Embryonic facial prominence (tissue), 1 donor: ENCODE data around the gene MARCHF3.
"Not testable (repeated sequence)": the region's sequence is repeated elsewhere in the genome, so short reads cannot be mapped to it uniquely, and the experiment has no call there.

Experiments
- DNase-seq: peaks from one replicate; pipeline ENCODE4 v3.0.0-alpha.2; 2016; ENCODE audit errors: extremely low spot score

MARCHF3 gene

DNA sequence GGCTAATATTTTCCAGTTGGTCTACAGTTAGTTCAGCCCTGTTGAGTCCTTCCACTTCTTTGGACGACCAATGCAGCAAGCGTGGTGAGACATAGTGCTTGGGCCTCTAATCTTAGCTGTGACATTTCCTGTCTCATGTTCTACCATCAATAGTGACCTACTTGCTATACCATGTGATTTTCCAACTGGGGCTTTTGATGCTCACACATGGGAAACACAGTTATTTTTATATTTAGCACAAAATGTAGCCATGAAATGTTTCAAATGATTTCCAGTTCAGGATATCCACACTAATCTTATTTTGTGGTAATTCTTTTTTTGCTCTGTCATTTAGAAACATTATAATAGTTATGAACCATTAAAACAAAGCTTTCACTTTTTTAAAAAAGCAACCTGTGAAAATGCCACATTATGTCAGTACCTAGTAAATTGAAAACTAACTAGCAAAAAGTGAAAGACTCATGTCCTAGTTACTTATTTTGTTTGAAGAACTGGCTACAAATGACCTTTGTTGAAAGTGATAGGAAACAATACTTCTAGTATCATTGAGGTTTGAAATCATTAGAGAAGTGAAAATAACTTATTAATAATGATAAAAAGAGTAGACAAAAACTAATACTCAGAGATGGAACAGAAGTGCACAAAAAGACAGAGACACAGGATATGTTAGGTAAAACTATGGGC is 18.3 kb downstream of the MARCHF3 start:
- no peak for DNase-seq

DNA sequence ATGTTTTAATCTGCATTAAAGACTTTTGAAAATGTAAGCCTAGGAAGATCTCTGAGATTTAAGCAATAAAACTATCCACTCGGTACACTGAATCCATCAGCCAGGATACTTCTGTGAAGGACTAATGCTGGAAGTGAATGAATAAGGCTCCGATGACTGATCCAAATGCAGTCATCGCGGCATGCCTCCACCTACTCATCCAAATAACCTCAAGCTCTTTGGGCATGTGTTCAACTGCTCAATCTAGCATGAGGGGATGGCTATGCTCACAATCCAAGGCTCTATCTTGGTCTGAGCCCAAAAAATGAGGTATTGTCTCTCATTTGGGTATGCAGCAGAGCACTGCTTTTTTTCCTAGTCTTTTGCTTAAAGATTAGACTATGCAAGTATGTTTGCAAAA is 19.2 kb downstream of the MARCHF3 start:
- DNase-seq = no peak

DNA sequence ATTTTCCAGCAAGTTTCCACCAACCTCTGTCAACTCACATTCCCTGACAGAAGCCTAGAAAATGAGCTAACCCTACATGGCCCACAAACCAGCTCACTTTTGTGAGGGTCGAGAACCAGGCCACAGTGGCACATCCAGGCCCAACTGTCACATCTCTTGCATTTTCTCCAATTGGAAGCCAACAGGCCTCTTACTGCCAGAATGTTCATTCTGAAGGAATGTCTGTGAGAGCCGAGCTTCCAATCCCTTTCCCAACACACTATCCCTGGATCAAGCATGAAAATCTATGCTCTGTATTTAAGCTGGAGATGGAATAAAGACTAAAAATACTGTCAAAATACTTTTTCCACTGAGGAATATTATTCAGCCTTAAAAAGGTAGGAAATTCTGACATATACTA is 20.0 kb downstream of the MARCHF3 start:
- no peak for DNase-seq

DNA sequence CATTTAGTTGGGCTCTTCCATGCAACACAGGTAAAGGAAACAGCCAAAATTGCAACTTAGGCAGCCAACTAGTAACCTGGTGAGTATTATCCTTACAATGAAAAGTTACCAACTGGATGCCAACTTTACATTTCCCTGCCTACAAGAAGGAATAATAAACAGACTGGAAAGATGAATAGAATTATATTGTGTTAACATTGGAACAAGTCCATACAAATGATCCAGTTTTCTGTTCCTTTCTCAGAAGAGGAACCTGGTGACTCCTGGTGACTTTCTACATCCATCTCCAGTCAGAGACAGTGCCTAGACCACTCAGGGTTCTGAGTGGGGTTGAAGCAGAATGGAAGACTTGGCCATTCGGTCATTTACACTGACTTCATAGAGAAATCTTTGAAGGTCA is 20.6 kb downstream of the MARCHF3 start:
- no peak for DNase-seq

DNA sequence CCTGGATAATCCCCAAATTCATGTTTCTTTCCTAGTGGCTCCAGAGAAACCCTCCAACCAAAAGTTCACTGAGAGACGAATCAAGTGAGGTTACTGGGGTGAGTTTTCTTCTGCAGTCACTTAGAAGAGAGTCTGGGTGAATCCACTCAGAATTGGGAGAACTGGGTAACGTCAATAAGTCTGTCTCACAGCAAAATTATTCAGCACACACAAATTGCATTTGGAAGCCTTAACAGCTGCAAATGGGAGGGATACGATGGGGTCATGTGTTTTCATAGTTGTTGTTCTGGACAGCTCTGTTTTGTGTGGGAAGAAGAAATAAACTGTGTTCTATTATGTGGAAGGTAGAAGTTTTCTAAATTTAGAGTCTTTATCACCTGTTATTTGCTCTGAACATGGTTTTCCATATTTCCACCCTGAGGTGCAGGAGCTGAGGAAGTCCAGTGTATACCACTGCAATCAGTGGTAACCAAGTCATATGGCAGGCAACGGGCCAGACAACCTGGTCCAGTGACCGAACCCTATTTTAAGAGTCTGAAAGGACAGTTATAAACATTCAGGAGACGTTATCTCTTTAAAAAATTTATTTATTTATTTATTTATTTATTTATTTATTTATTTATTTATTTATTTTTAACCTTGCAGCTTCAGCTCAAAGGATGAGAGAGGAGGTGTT is 21.9 kb downstream of the MARCHF3 start:
- no peak for DNase-seq

DNA sequence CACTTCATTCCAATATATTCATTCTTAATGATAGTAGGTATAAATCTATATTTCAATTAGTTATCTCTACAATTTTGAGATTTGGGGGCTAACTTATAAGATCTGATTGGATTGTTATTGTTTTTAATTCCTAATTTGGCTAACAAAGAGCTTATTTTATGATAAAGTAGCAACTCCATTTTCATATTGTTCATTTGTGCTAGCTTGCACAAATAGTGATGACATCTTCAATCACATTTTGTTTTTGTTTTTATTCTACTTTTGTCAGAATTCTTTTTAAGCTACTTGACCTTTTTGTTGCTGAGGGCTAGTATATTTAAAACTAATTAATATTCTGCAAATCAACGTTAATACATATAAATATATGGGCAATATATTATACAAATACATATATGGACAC is 22.8 kb downstream of the MARCHF3 start:
- no peak for DNase-seq

DNA sequence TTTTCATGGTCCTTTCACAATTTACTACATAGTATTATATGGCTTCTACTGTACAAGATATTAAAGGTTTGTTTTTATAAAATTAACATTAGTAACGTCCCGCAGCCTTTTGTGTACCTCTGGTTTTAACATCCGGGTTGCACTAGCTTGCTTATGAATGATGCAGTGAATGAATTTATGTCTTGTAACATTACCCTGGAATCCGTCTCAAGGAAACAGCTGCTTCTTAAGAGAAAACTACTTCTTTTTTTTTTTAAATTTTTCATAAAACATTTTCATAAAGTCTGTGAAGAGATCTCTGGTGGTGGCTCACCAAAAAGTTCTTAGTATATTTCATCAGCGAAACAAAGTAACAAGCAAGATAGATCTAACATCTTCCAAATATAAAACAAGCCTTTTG is 23.6 kb downstream of the MARCHF3 start:
- DNase-seq = no peak

DNA sequence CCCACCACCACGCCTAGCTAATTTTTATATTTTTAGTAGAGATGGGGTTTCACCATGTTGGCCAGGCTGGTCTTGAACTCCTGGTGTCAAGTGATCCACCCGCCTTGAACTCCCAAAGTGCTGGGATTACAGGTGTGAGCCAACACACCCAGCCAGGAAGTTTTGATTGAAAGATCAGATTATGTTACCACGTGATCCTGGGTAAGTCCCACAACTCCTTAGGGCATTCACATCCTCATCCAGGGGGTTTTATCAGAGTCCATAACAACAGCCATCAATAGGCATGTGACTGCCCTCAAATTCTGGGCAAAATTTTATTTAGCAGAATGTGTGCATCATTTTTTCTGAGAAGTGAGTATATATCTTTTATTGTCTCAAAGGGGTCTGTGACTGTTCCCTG is 25.1 kb downstream of the MARCHF3 start:
- DNase-seq = not testable (repeated sequence)

DNA sequence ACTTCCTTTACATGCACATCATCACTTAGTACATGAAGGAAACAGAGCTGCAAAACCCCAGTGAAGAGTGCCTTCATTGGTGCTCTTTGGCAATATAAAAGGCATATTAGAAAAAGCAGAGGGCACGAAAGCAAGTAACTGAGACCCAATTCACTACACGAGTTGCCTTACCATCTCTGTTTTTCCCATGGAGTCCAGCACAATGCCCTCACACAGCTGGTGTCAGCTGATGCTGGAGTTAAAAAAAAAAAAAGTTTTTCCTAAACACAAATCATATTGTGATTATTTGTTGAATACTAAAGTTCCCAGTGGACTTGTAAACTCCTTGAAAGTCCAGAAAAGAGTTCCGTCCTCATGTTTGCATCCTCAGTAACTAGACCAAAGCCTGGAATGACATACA is 25.6 kb downstream of the MARCHF3 start:
- DNase-seq = no peak

DNA sequence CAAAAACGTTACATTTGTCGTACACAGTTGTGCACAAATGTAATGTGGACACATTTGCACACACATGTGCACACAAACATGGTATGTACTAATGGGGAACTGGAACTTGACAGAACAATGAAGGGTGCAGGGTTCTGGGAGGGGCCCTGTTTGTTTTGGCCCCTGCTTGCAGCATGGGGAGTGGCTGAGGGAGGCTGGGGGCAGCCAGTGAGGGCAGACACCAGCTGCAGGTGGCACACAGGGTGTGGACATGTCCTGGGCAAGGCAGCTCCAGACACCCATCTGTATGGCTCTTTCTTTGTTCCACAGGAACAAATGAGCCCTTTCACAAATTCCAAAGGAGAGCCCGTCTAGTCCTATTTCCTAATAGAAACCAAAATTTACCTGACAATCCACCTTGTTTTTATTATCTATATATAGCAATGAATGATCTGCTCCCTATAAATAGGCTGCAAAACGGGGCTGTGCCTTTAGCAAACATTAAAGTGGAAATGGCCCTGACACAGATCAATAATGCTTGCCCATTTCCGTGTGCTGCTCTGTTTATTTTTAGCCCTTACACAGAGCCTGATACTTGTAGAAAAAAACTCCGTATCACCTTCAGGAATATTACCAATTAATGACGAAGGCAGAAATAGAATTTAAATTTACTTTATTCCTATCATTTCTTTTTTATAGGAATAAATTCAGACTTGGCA is 26.4 kb downstream of the MARCHF3 start:
- no peak for DNase-seq

DNA sequence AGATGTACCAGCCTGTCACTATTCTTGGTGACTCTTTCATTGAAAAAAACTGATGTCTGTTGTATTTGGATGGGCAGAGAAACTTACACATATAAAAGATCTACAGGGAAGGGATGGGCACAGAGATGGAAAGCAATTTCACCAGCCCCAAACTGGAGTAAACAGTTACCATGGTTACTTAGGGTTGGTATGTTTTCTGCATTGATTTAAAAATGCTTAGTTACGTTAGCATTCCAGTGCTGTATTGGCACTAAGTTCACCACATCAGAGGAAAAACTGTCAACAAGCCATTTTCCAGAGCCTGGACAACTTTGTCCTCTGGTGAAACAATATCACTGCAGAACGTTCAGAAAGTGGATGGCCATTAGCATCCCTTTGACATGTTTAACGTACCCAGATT is 28.0 kb downstream of the MARCHF3 start:
- no peak for DNase-seq

DNA sequence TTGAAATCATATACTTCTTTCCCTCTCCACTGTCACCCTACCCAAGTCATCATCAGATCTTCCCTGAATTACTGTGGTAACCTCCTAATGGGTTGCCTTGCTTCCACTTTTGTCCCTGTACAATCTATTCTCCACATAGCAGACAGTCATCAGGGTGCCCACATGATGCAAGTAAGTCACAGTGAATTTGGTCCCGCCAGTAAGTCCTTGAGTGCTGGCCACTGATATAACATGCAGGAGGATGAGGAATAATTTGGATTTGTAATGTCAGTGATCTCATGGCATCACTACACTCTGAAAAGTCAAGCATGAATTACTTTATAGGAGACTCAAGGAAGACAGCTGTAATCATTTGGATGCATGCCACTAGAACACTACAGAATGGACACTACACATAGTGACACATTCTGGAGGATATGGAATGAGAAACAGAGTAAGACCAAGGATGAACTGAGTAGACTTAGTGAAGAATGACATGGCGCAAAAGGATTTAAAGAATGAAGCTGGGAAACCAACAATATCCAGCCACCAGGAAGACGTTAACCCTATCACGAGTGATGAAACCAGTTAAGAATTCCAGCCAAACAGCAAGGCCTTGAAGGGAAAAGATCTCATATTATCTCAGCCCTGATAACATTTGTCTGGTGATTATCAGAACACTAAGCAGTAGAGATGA is 28.6 kb downstream of the MARCHF3 start:
- DNase-seq = no peak

DNA sequence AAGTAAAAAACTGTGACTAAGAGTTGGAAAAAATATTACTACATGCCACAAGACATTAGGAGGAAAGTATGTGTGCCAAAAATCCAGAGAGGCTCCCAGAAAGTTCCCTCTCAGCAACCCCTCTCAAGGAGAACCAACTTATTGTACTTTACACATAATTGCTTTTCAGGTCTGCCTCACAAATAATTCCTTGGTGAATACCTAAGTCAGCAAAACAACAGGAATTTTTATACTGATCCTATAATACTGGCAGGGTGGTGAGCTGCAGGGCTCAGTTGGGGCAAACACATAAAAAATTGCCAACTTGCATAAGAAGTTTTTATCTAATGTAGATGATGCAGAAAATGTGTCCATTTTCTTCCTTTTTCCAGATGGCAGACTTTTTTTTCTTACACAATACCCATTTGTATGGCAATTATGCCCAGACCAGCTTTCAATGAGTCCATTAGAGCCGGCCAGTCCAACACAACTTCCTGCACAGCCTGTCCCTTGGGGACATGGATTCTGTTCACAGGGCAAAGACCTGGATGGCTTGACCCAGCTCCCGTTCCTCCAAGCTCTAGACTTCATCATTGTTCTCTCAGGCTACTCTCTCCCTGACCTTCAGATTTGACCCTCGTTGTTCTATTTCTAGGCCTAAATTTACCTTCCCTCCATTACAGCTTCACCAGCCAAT is 31.3 kb downstream of the MARCHF3 start:
- DNase-seq = no peak

DNA sequence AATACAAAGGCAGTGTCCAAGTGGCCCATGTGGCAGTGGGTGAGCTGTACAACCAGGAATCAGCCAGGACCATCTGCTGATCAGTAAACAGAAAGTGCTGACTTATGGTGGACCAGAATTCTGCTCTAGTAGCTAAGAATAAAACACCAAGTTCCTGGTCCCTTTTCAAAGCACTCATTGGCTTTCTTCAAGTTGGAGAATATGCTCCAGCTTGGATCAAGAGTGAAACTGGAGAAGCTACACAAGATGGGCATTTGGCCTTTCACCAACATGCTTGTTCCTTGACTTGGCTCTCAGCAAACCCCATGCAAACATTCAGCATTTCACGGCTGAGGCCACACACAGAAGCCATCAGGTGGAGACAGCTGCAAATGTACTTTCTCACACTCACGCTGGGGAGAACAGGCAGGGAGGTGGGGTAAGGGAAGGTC is 32.1 kb downstream of the MARCHF3 start:
- no peak for DNase-seq

DNA sequence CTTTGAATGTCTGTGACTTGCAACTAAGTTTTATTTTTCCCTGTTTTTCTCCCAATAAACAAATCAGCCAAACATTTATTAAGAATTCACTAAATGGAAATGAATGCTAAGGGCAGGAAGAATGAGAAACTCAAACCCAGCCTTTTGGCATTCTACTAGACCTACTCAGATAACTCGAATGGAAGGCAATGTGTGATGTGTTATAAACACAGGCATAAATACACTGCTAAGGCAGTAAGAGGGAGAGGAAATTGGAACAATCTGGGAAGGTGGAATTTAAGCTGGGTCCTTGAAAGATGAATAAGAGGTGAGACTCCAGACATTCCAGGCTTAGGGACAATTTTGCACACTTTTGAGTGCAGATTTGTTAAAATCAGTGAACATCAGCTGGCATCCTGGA is 34.7 kb downstream of the MARCHF3 start:
- DNase-seq = no peak

DNA sequence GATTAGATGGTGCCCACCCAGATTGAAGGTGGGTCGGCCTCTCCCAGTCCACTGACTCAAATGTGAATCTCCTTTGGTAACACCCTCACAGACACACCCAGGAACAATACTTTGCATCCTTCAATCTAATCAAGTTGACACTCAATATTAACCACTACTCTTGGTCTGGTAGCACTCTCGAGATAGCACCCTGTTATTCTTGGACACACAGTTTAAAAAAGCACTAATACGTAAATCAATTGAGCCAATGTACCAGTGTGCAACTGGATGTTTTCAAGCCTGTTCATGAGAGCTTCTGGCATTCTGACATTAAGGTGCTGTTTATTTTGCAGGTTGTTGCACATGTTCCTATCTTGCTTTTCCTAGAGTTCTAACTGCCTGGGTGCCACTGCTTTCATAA is 35.3 kb downstream of the MARCHF3 start:
- DNase-seq = no peak

DNA sequence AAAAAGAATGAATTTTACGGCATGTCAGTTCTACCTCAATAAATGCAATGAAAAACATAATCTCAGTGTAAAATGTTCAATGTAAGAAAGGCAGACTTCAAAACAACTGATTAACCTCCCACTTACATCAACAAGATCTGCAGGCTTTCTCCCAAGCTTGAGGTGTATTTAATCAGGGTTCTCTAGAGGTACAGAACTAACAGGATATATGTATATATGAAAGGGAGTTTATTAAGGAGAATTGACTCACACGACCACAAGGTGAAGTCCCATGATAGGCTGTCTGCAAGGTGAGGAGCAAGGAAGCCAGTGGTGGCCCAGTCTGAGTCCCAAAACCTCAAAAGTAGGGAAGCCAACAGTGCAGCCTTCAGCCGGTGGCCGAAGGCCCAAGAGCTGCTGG is 35.9 kb downstream of the MARCHF3 start:
- no peak for DNase-seq

DNA sequence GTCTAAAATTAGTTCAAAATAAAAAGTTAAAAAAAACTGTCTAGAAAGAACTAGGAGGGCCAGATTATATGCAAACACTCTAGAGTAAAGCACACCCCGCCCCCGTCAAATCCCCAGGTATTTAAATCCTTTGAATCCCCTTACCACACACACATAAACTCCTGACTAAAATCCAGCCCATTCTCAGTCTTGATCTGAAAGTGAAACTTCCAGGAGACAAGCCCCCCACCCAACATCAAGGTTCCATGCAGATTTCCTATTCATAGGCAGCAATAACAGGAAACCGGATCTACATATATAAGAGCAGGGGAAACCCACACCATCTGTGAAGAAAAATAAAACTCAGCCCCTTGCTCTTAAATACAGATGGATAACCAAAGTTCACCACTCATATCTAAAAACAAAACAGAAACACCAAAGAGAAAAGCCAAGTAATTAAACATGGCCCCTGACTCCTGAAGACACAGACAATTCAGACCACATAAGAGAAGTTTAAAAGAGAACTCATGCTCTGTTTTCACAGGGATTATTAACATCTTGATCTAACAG is 42.3 kb downstream of the MARCHF3 start:
- no peak for DNase-seq

DNA sequence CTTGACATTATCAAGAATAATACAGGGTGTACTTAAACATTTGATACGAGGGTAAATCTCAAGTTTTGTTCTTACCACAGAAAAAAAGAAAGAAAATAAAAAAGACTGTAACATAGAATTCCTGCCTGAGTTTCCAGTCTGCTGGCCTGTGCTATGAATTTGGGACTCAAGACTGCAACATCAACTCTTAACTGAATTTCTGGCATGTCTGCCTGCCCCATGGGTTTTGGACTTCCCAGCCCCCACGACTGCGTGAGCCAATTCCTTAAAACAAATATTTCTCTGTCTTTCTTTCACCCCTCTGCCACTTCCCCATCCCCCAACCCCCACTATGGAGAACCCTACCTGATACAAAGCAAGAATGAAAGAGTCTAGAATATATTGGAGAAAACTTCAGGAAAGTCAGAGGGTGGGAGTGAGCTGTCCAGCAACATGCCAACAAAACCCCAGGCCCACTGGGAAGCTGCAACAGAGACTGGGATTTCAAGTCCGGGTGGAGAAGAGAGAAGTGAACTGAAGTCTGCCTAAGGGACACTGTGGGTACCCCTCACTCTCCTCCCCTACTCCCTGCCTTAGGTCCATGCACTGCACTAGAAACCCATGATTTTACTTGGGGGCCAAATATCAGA is 43.0 kb downstream of the MARCHF3 start:
- DNase-seq = no peak

DNA sequence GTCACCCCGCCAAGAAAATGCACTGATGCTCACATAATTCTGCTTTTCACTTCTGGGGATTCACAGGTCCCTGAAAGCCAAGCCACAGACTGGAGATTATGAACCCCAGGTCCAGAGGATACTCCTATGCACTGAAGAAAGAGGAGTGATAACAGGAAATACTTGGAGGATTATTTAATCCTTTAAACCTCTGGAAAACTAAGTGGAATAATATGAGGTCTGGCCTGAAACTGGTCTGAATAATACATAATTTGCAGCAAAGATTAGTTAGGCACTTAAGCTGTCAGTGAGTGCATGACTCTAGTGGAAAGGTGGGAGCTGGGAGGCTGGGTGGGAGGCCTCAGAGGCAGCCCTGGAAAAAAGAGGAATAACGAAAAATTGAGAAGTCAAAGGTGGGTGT is 45.7 kb downstream of the MARCHF3 start:
- no peak for DNase-seq

DNA sequence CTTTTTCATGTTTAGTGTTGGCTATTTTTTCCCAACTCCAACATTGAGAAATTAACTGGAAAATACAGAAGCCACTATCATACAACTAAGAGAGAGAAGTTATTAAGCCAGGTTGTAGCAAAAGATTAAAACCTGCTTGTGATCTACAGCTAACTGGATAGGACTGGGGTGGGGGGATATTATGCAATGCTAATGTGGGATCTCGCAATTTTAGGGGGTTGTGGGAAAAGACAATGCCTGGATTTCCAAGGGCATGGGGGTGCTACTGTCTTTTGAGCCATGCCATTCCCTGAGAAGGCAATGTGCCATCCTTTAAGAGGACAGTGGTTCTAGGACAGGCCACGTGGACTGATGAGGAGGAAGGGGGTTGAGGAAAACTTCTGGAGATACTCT is 46.5 kb downstream of the MARCHF3 start:
- no peak for DNase-seq
